A549 (cell line): Measurements from ENCODE around the gene TENM3. TPM values are rescaled to one million over a fixed set of nuclear protein-coding genes. Genes with fewer than 3 reads are reported as not detected.

Source experiments
- ATAC-seq, 2 experiments: fragments of 200-7000 bp in 1 of 2; fragments of >200 bp in 1 of 2; cut with Nextera tagmentation in 1 of 2; cut with Tn5 transposase in 1 of 2; 3 replicates each; pipeline versions ENCODE4 v1.8.0 to v1.9.1; 2018 to 2020; ENCODE audit warnings: mild to moderate bottlenecking in 1 of 2, moderate library complexity in 1 of 2
- CTCF ChIA-PET: fragments of 300-600 bp; sonication (Branson Sonifier 250); formaldehyde crosslinking; extraction: SDS; loops from one replicate; lab custom pipeline; 2021; ENCODE audit warnings: antibody characterized with exemption, inconsistent platforms; lab: Yijun Ruan, JAX
- POLR2A ChIA-PET: fragments of 350-600 bp; formaldehyde crosslinking; extraction: SDS; loops from one replicate; lab custom pipeline; 2021; ENCODE audit warnings: antibody characterized with exemption, inconsistent platforms; lab: Yijun Ruan, JAX
- DNase-seq, 2 experiments: peaks; one replicate each; pipeline versions ENCODE4 v3.0.0 to v3.0.0-alpha.2; 2011 to 2016; ENCODE audit warnings: low read depth in 1 of 2, low spot score in 1 of 2
- FAIRE-seq: peaks from 2 replicates; lab custom pipeline; 2011; peaks lifted over from hg19 to GRCh38; lab: Jason Lieb, UNC
- H3K27ac ChIP-seq, 2 experiments: fragments of >200 bp; sonication (Bioruptor Twin); formaldehyde crosslinking; 3 replicates each; pipeline ENCODE4 v1.5.1; 2016 to 2017
- H3K4me1 ChIP-seq: fragments of >200 bp; sonication (Bioruptor Twin); formaldehyde crosslinking; 3 replicates; pipeline ENCODE4 v1.6.1; 2016
- H3K4me2 ChIP-seq: fragments of >200 bp; sonication (Bioruptor Twin); formaldehyde crosslinking; 3 replicates; pipeline ENCODE4 v1.6.1; 2016
- H3K4me3 ChIP-seq: fragments of >200 bp; sonication (Bioruptor Twin); formaldehyde crosslinking; 3 replicates; pipeline ENCODE4 v1.5.1; 2016
- H3K9me3 ChIP-seq: fragments of >200 bp; sonication (Bioruptor Twin); formaldehyde crosslinking; 3 replicates; pipeline ENCODE4 v1.6.1; 2016
- CBX2 ChIP-seq: fragments of 200-600 bp; sonication (generic); IDR thresholded peaks from 2 replicates; pipeline ENCODE4 v1.6.1; 2016; ENCODE audit warnings: low read depth, mild to moderate bottlenecking, borderline replicate concordance
- CHD2 ChIP-seq: fragments of 150-350 bp; IDR thresholded peaks from 2 replicates; pipeline ENCODE4 v1.6.1; 2014; ENCODE audit warnings: low read length; ENCODE audit not compliant: partially characterized antibody
- CHD4 ChIP-seq: fragments of 200-600 bp; sonication (generic); IDR thresholded peaks from 2 replicates; pipeline ENCODE4 v1.6.1; 2016; ENCODE audit warnings: antibody characterized with exemption, mild to moderate bottlenecking, borderline replicate concordance
- EHMT2 ChIP-seq: fragments of 200-600 bp; sonication (generic); IDR thresholded peaks from 2 replicates; pipeline ENCODE4 v1.6.1; 2016; ENCODE audit warnings: antibody characterized with exemption, low read depth, mild to moderate bottlenecking, moderate library complexity
- GATA3 ChIP-seq: IDR thresholded peaks from 2 replicates; pipeline ENCODE4 v1.6.1; 2012; ENCODE audit warnings: borderline replicate concordance
- HOXA7 ChIP-seq: fragments of 250-450 bp; sonication (Bioruptor Pico); IDR thresholded peaks from 2 replicates; pipeline ENCODE4 v1.5.0; 2020; ENCODE audit warnings: mild to moderate bottlenecking, moderate library complexity
- HOXB13 ChIP-seq: fragments of 250-450 bp; sonication (Bioruptor Pico); IDR thresholded peaks from 2 replicates; pipeline ENCODE4 v1.5.0; 2020; ENCODE audit warnings: low read depth, mild to moderate bottlenecking, moderate library complexity
- HOXB5 ChIP-seq: fragments of 250-450 bp; sonication (Bioruptor Pico); IDR thresholded peaks from 2 replicates; pipeline ENCODE4 v1.5.0; 2020; ENCODE audit warnings: mild to moderate bottlenecking, moderate library complexity
- JUNB ChIP-seq: fragments of >200 bp; sonication (Bioruptor Twin); formaldehyde crosslinking; IDR thresholded peaks from 2 replicates; pipeline ENCODE4 v1.6.1; 2016
- MAZ ChIP-seq: fragments of 150-350 bp; IDR thresholded peaks from 2 replicates; pipeline ENCODE4 v1.6.1; 2014; ENCODE audit warnings: antibody characterized with exemption, low read depth, low read length, borderline replicate concordance
- NFE2L2 ChIP-seq: fragments of 150-350 bp; conservative IDR thresholded peaks from 2 replicates; pipeline ENCODE4 v1.6.1; 2014; ENCODE audit warnings: low read length
- POLR2A ChIP-seq: IDR thresholded peaks from 2 replicates; pipeline ENCODE4 v1.6.1; 2012; ENCODE audit warnings: mild to moderate bottlenecking, low read length
- RARB ChIP-seq: fragments of 250-450 bp; sonication (Bioruptor Pico); IDR thresholded peaks from 2 replicates; pipeline ENCODE4 v1.8.0; 2021; ENCODE audit warnings: mild to moderate bottlenecking, moderate library complexity
- RFX5 ChIP-seq: fragments of 450-650 bp; IDR thresholded peaks from 2 replicates; pipeline ENCODE4 v1.7.1; 2014; ENCODE audit warnings: antibody characterized with exemption, mild to moderate bottlenecking, moderate library complexity
- RNF2 ChIP-seq: fragments of 200-600 bp; sonication (generic); IDR thresholded peaks from 2 replicates; pipeline ENCODE4 v1.6.1; 2016; ENCODE audit warnings: low read depth, mild to moderate bottlenecking, antibody characterized with exemption, moderate library complexity, borderline replicate concordance
- SREBF2 ChIP-seq: fragments of 450-650 bp; IDR thresholded peaks from 2 replicates; pipeline ENCODE4 v1.6.1; 2014; ENCODE audit warnings: mild to moderate bottlenecking, moderate library complexity
- TFCP2L1 ChIP-seq: fragments of 250-450 bp; sonication (Bioruptor Pico); IDR thresholded peaks from 2 replicates; pipeline ENCODE4 v1.5.0; 2021; ENCODE audit warnings: mild to moderate bottlenecking
- ZC3H11A ChIP-seq: fragments of 450-650 bp; IDR thresholded peaks from 2 replicates; pipeline ENCODE4 v1.6.1; 2014; ENCODE audit warnings: antibody characterized with exemption, mild to moderate bottlenecking
- WGBS: methylation state at CpG from one replicate; pipeline ENCODE4 v1.1.6; 2017; ENCODE audit errors: missing lambda C conversion rate; 5-methylcytosine and 5-hydroxymethylcytosine counted together
- polyA plus RNA-seq, 4 experiments: library from polyadenylated mRNA; depleted of rRNA in 3 of 4; stranded (reverse); fragments of >200 nt; fragmentation: RNase III in 1 of 4; extraction: RNeasy Plus Mini Kit Qiagen cat#74134 plus additional on column Dnase treatment in 1 of 4; gene quantifications; 2 replicates in 3 of 4; 3 replicates in 1 of 4; pipeline ENCODE4 v1.2.3, GENCODE V29; 2011 to 2017
- TF ChIP-seq, protein P1 (sequence below): fragments of 200-600 bp; sonication (generic); IDR thresholded peaks from 2 replicates; pipeline ENCODE4 v1.6.1; 2016; ENCODE audit warnings: antibody characterized with exemption, mild to moderate bottlenecking, moderate library complexity
- TF ChIP-seq, protein P2 (sequence below): fragments of >200 bp; sonication (Bioruptor Twin); formaldehyde crosslinking; IDR thresholded peaks from 3 replicates; pipeline ENCODE4 v1.5.1; 2016

TENM3 gene
- polyA plus RNA-seq, 2 of the 4 experiments (the other 2 are of a cell fraction) = 2.4 to 7.3 TPM

DNA sequence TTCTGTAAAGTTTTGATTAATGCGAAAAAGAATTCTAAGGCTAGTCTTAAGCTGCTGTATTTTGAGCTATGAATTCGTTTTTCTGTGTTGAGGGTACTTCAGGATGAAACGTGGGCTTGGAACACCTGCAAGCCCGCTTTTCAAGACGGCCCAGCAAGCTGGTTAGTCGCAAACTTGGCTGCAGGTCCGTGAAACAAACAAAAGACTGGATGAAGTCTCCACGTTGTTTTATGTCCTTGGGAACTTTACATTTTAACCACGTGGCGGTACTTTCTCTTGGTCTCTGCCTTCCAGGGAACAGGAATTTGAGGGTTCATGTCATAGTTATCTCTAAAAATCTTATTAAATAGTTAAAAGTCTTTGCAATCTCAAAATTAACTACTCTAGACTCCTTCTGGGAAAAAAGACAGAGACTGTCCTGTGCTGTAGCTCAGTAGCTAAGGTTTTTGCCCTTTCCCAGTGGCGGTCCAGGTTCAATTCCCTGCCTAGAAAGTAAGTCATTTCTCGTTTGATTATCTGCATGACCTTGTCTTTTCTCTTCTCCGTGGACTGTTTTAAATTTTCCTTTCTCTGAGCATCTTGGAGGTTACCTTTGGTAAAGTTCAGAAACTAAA, 21.0 kb downstream of the TENM3 start:
- ChIA-PET POLR2A (no interaction called here), CTCF (interaction anchor here (1.4 kb wide), 1 partner anchor 9 kb away, joined by 3 read pairs; no protein-coding TSS in a partner anchor)
- Histone ChIP-seq H3K4me2 (no peak overlapping the region), H3K4me1 (no peaks in the 10 kb centered on the region), H3K27ac (no peak overlapping the region), H3K9me3 (no peaks in the 10 kb centered on the region), H3K4me3 (no peak overlapping the region)
- 41% methylated on average over 13 of the region's 13 CpGs for WGBS
- FAIRE-seq (no peak), ATAC-seq (no peak), DNase-seq (peak in 1 of 2 experiments; percentile 17)
- TF ChIP-seq RFX5 (no peak), POLR2A (no peak), RARB (CRISPR knock-in tag) (no peak)

DNA sequence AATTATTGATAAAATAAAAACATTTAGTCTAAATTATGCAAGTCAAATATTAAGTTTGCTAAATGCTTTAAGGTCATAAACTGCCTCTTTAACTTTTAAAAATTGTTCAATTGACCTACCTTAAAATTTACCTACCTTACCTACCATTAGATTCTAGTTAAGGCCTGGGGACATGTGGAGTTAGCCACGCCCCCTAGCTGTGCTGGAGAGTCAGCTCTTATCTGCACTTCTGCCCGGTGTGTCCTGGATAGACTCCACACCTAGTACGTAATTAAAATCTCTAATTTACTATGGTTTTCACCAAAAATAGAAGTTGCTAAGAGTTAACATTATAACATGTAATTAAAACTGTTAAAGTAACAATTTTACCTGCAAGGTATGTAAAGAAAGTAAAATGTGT, 22.7 kb downstream of the TENM3 start:
- Histone ChIP-seq H3K4me1 (no peaks in the 10 kb centered on the region), H3K27ac (no peak overlapping the region), H3K4me2 (no peak overlapping the region), H3K9me3 (no peaks in the 10 kb centered on the region), H3K4me3 (no peak overlapping the region)
- ATAC-seq (no peak), DNase-seq (no peak), FAIRE-seq (no peak)
- ChIA-PET POLR2A (no interaction called here), CTCF (interaction anchor here (1.4 kb wide), 1 partner anchor 8 kb away, joined by 4 read pairs; no protein-coding TSS in a partner anchor)
- TF ChIP-seq EHMT2 (no peak), RFX5 (no peak), TFCP2L1 (CRISPR knock-in tag) (no peak), MAZ (no peak), HOXB5 (CRISPR knock-in tag) (no peak), GATA3 (no peak), JUNB (no peak), RARB (CRISPR knock-in tag) (no peak), CHD4 (no peak), RNF2 (no peak), CBX2 (no peak), CHD2 (no peak), NFE2L2 (no peak), HOXA7 (CRISPR knock-in tag) (no peak), SREBF2 (no peak), ZC3H11A (no peak), HOXB13 (CRISPR knock-in tag) (no peak)
- TF ChIP-seq, protein P1, sequence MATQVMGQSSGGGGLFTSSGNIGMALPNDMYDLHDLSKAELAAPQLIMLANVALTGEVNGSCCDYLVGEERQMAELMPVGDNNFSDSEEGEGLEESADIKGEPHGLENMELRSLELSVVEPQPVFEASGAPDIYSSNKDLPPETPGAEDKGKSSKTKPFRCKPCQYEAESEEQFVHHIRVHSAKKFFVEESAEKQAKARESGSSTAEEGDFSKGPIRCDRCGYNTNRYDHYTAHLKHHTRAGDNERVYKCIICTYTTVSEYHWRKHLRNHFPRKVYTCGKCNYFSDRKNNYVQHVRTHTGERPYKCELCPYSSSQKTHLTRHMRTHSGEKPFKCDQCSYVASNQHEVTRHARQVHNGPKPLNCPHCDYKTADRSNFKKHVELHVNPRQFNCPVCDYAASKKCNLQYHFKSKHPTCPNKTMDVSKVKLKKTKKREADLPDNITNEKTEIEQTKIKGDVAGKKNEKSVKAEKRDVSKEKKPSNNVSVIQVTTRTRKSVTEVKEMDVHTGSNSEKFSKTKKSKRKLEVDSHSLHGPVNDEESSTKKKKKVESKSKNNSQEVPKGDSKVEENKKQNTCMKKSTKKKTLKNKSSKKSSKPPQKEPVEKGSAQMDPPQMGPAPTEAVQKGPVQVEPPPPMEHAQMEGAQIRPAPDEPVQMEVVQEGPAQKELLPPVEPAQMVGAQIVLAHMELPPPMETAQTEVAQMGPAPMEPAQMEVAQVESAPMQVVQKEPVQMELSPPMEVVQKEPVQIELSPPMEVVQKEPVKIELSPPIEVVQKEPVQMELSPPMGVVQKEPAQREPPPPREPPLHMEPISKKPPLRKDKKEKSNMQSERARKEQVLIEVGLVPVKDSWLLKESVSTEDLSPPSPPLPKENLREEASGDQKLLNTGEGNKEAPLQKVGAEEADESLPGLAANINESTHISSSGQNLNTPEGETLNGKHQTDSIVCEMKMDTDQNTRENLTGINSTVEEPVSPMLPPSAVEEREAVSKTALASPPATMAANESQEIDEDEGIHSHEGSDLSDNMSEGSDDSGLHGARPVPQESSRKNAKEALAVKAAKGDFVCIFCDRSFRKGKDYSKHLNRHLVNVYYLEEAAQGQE = no peak
- TF ChIP-seq, protein P2, sequence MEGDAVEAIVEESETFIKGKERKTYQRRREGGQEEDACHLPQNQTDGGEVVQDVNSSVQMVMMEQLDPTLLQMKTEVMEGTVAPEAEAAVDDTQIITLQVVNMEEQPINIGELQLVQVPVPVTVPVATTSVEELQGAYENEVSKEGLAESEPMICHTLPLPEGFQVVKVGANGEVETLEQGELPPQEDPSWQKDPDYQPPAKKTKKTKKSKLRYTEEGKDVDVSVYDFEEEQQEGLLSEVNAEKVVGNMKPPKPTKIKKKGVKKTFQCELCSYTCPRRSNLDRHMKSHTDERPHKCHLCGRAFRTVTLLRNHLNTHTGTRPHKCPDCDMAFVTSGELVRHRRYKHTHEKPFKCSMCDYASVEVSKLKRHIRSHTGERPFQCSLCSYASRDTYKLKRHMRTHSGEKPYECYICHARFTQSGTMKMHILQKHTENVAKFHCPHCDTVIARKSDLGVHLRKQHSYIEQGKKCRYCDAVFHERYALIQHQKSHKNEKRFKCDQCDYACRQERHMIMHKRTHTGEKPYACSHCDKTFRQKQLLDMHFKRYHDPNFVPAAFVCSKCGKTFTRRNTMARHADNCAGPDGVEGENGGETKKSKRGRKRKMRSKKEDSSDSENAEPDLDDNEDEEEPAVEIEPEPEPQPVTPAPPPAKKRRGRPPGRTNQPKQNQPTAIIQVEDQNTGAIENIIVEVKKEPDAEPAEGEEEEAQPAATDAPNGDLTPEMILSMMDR = no peak; the same call in 2 of the 3 replicates
- 26% methylated on average over 3 of the region's 3 CpGs for WGBS
